ENCODE data around the gene SH3RF3.

Gene SH3RF3

DNA sequence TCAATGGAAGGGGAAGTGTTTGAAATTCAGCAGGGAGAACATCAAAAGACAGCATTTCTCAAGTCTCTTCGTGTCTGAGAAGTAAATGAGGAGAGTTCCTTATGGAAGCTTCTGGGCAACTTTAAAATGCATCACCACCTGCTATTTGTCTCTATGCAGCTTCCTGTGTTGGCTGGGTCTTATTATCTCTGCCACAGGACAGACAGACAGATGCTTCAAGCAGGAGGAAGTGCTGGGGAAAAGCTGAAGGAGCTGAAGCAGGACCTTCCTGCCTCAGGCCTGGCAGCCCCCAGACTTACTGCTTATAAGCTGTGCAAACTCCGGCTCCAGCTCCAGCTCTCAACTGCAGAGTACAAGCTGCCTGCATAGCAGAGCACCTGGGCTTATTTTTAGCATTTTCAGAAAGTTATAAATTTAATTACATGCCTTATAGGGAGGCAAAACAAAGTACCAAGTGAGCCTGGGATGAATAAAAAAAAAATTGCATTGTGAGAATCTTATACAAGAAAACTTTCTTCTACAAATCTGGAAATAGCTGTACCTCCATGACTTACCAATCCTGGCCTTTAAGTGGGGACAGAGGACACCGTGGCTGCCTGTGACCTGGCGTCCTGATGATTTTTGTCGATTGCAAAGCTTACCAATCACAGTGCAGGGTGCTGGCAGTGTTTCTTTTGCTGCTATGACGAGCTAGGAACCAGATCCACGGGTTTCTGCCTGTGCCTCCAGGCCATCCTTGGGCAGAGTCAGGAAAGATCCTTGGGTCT lies 278.5 kb downstream of the SH3RF3 start:
- Histone ChIP-seq H3K4ac (ENCODE audit: low read depth, low read length) (no peak overlapping the region), H3K18ac (ENCODE audit: low read length) (no peak overlapping the region), H4K8ac (ENCODE audit: low read depth, low read length) (no peak overlapping the region), H3K36me3 (ENCODE audit: control insufficient read depth in 1 of 2, insufficient read depth in 2 of 2, low read length in 2 of 2) (no peaks in the 10 kb centered on the region), H4K12ac (ENCODE audit: low read depth, low read length) (no peak overlapping the region), H2BK12ac (ENCODE audit: low read length) (no peak overlapping the region), H4K91ac (ENCODE audit: low read depth, low read length) (no peak overlapping the region), H2BK5ac (ENCODE audit: low read depth, low read length, poor library complexity) (no peak overlapping the region), H3K4me1 (ENCODE audit: control insufficient read depth in 1 of 2, insufficient read depth in 2 of 2, low read length in 2 of 2) (no peaks in the 10 kb centered on the region), H2AK5ac (ENCODE audit: low read length) (no peak overlapping the region), H2BK120ac (ENCODE audit: insufficient read depth, low read length, poor library complexity) (no peak overlapping the region), H3K27ac (ENCODE audit: low read depth, low read length) (no peak overlapping the region), H3K27me3 (ENCODE audit: insufficient read depth, low read length) (no peaks in the 10 kb centered on the region), H3K14ac (ENCODE audit: low read length) (no peak overlapping the region), H3K23ac (ENCODE audit: low read length) (no peak overlapping the region), H3K4me2 (ENCODE audit: low read length) (no peak overlapping the region), H3K4me3 (ENCODE audit: low read depth, low read length) (no peak overlapping the region), H3K79me2 (ENCODE audit: control insufficient read depth, insufficient read depth, low read length, poor library complexity) (no peaks in the 10 kb centered on the region), H3K9me3 (ENCODE audit: insufficient read depth, low read depth, low read length) (no peaks in the 10 kb centered on the region), H3K79me1 (ENCODE audit: low read length) (no peaks in the 10 kb centered on the region), H2AFZ (ENCODE audit: insufficient read depth, low read length, poor library complexity) (no peak overlapping the region), H3K9ac (ENCODE audit: low read length) (no peak overlapping the region)
- WGBS (ENCODE audit: extremely low coverage, insufficient coverage, insufficient read length), result no CpG with 5 or more reads among the region's 7 CpGs
- DNase-seq, result peak; percentile 62 to 79

DNA sequence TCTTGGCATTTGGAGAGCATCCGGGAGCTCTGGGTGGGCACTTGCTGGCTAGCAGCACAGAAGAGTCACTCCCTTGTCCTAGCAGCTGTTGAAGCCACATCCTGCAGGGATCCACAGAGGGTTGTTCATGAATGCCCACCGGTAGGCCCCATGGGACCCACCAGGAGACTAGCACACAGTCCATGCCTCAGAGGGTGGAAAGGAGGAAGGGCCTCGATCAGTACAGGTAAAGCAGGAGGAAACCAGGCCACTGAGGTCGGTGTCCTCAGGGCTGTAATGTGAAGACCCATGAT lies 279.0 kb downstream of the SH3RF3 start:
- Histone ChIP-seq H3K18ac (ENCODE audit: low read length) (no peak overlapping the region), H3K9me3 (ENCODE audit: insufficient read depth, low read depth, low read length) (no peaks in the 10 kb centered on the region), H3K9ac (ENCODE audit: low read length) (no peak overlapping the region), H3K14ac (ENCODE audit: low read length) (no peak overlapping the region), H3K79me2 (ENCODE audit: control insufficient read depth, insufficient read depth, low read length, poor library complexity) (no peaks in the 10 kb centered on the region), H4K12ac (ENCODE audit: low read depth, low read length) (no peak overlapping the region), H2BK5ac (ENCODE audit: low read depth, low read length, poor library complexity) (no peak overlapping the region), H2BK120ac (ENCODE audit: insufficient read depth, low read length, poor library complexity) (no peak overlapping the region), H3K27me3 (ENCODE audit: insufficient read depth, low read length) (no peaks in the 10 kb centered on the region), H2AK5ac (ENCODE audit: low read length) (no peak overlapping the region), H3K4me2 (ENCODE audit: low read length) (no peak overlapping the region), H3K4me1 (ENCODE audit: control insufficient read depth in 1 of 2, insufficient read depth in 2 of 2, low read length in 2 of 2) (no peaks in the 10 kb centered on the region), H4K91ac (ENCODE audit: low read depth, low read length) (no peak overlapping the region), H3K79me1 (ENCODE audit: low read length) (no peaks in the 10 kb centered on the region), H2BK12ac (ENCODE audit: low read length) (no peak overlapping the region), H3K4me3 (ENCODE audit: low read depth, low read length) (no peak overlapping the region), H4K8ac (ENCODE audit: low read depth, low read length) (no peak overlapping the region), H3K27ac (ENCODE audit: low read depth, low read length) (no peak overlapping the region), H3K4ac (ENCODE audit: low read depth, low read length) (no peak overlapping the region), H2AFZ (ENCODE audit: insufficient read depth, low read length, poor library complexity) (no peak overlapping the region), H3K23ac (ENCODE audit: low read length) (no peak overlapping the region), H3K36me3 (ENCODE audit: control insufficient read depth in 1 of 2, insufficient read depth in 2 of 2, low read length in 2 of 2) (no peaks in the 10 kb centered on the region)
- no CpG with 5 or more reads among the region's 4 CpGs for WGBS (ENCODE audit: extremely low coverage, insufficient coverage, insufficient read length)
- DNase-seq, result no peak

DNA sequence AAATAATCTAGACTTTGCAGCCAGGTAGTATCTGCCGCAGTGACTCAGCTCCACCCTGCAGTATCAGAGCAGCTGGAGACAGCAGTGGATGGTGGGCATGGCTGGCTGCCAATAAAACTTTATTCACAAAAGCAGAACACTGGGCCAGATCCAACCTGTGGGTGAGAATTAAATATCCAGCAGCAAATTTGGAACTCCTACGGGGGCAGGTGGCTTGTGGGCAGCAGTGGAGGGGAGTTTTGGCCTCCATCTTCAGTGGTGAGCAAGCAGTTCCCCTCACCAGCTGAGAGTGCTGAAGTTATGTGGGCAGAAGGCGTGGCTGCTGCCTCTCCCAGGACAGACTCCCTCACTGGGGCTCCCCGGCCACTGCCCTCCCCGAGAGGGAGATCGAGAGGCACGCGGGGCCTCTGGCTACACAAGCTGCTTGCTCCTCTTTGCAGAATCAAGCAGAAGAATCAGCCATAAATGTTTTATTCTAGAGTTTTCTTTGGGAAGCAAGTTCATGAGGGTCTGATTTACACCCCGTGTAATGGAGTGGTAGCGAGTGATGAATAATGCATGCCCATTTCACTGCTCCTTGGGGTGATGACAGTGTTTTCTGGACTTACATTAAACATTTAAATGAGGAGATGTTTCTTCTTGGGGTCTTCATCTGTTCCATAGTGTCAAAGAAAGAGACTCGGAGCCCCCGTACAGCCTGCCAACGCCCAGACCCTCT lies 280.5 kb downstream of the SH3RF3 start:
- Histone ChIP-seq H3K27ac (ENCODE audit: low read depth, low read length) (no peak overlapping the region), H3K4me3 (ENCODE audit: low read depth, low read length) (no peak overlapping the region), H3K9me3 (ENCODE audit: insufficient read depth, low read depth, low read length) (no peaks in the 10 kb centered on the region), H2BK120ac (ENCODE audit: insufficient read depth, low read length, poor library complexity) (no peak overlapping the region), H2AFZ (ENCODE audit: insufficient read depth, low read length, poor library complexity) (no peak overlapping the region), H3K18ac (ENCODE audit: low read length) (no peak overlapping the region), H3K23ac (ENCODE audit: low read length) (no peak overlapping the region), H3K4ac (ENCODE audit: low read depth, low read length) (no peak overlapping the region), H3K14ac (ENCODE audit: low read length) (no peak overlapping the region), H4K8ac (ENCODE audit: low read depth, low read length) (no peak overlapping the region), H3K9ac (ENCODE audit: low read length) (no peak overlapping the region), H3K4me2 (ENCODE audit: low read length) (no peak overlapping the region), H4K12ac (ENCODE audit: low read depth, low read length) (no peak overlapping the region), H3K4me1 (ENCODE audit: control insufficient read depth in 1 of 2, insufficient read depth in 2 of 2, low read length in 2 of 2) (no peaks in the 10 kb centered on the region), H3K36me3 (ENCODE audit: control insufficient read depth in 1 of 2, insufficient read depth in 2 of 2, low read length in 2 of 2) (no peaks in the 10 kb centered on the region), H3K79me1 (ENCODE audit: low read length) (no peaks in the 10 kb centered on the region), H4K91ac (ENCODE audit: low read depth, low read length) (no peak overlapping the region), H3K79me2 (ENCODE audit: control insufficient read depth, insufficient read depth, low read length, poor library complexity) (no peaks in the 10 kb centered on the region), H3K27me3 (ENCODE audit: insufficient read depth, low read length) (no peaks in the 10 kb centered on the region), H2BK12ac (ENCODE audit: low read length) (no peak overlapping the region), H2AK5ac (ENCODE audit: low read length) (no peak overlapping the region), H2BK5ac (ENCODE audit: low read depth, low read length, poor library complexity) (no peak overlapping the region)
- no peak for DNase-seq
- no CpG with 5 or more reads among the region's 13 CpGs for WGBS (ENCODE audit: extremely low coverage, insufficient coverage, insufficient read length)

- Histone ChIP-seq H4K8ac (ENCODE audit: low read depth, low read length) (no peak overlapping the region), H2BK120ac (ENCODE audit: insufficient read depth, low read length, poor library complexity) (no peak overlapping the region), H3K23ac (ENCODE audit: low read length) (no peak overlapping the region), H3K4me3 (ENCODE audit: low read depth, low read length) (no peak overlapping the region), H3K9me3 (ENCODE audit: insufficient read depth, low read depth, low read length) (no peaks in the 10 kb centered on the region), H2AFZ (ENCODE audit: insufficient read depth, low read length, poor library complexity) (no peak overlapping the region), H3K4me2 (ENCODE audit: low read length) (peak overlapping the region; percentile 8), H3K4me1 (ENCODE audit: control insufficient read depth in 1 of 2, insufficient read depth in 2 of 2, low read length in 2 of 2) (no peaks in the 10 kb centered on the region), H2BK5ac (ENCODE audit: low read depth, low read length, poor library complexity) (no peak overlapping the region), H3K79me1 (ENCODE audit: low read length) (no peaks in the 10 kb centered on the region), H3K9ac (ENCODE audit: low read length) (no peak overlapping the region), H3K18ac (ENCODE audit: low read length) (no peak overlapping the region), H3K79me2 (ENCODE audit: control insufficient read depth, insufficient read depth, low read length, poor library complexity) (no peaks in the 10 kb centered on the region), H4K12ac (ENCODE audit: low read depth, low read length) (no peak overlapping the region), H2BK12ac (ENCODE audit: low read length) (no peak overlapping the region), H3K27me3 (ENCODE audit: insufficient read depth, low read length) (no peaks in the 10 kb centered on the region), H3K27ac (ENCODE audit: low read depth, low read length) (no peak overlapping the region), H3K4ac (ENCODE audit: low read depth, low read length) (no peak overlapping the region), H3K14ac (ENCODE audit: low read length) (no peak overlapping the region), H2AK5ac (ENCODE audit: low read length) (no peak overlapping the region), H4K91ac (ENCODE audit: low read depth, low read length) (no peak overlapping the region), H3K36me3 (ENCODE audit: control insufficient read depth in 1 of 2, insufficient read depth in 2 of 2, low read length in 2 of 2) (no peaks in the 10 kb centered on the region)
- WGBS (ENCODE audit: extremely low coverage, insufficient coverage, insufficient read length), result no CpG with 5 or more reads among the region's 22 CpGs
- no peak for DNase-seq
Observed at GRCh38 chr2:109410039-109410815, 281.2 kb downstream of the SH3RF3 start.

Data from trophoblast cell (in vitro differentiated cells and primary cell).